Mesodermal cell (in vitro differentiated cells): ENCODE measurements around the gene CLCC1. TPM values are rescaled to one million over a fixed set of nuclear protein-coding genes. Genes with fewer than 3 reads are reported as not detected.
"Not testable (repeated sequence)": the region's sequence is repeated elsewhere in the genome, so short reads cannot be mapped to it uniquely, and the experiment has no call there.

ENCODE experiments used
- H3K27ac ChIP-seq: 2 replicates; pipeline ENCODE4 v1.7.0; 2013; ENCODE audit warnings: mild to moderate bottlenecking, low read depth, low read length, moderate library complexity; ENCODE audit not compliant: severe bottlenecking
- H3K36me3 ChIP-seq: 2 replicates; pipeline ENCODE4 v1.7.1; 2013; ENCODE audit warnings: mild to moderate bottlenecking, low read length, moderate library complexity; ENCODE audit not compliant: control insufficient read depth, insufficient read depth
- H3K4me1 ChIP-seq: one replicate; pipeline ENCODE4 v1.7.1; 2013; ENCODE audit warnings: mild to moderate bottlenecking, low read length; ENCODE audit not compliant: insufficient read depth, control insufficient read depth, poor library complexity, severe bottlenecking
- H3K4me3 ChIP-seq: 2 replicates; pipeline ENCODE4 v1.7.0; 2013; ENCODE audit warnings: low read length, control low read depth, mild to moderate bottlenecking; ENCODE audit not compliant: insufficient read depth, poor library complexity, severe bottlenecking; ENCODE audit errors: extremely low read depth
- H3K9me3 ChIP-seq: 2 replicates; pipeline ENCODE4 v1.7.1; 2013; ENCODE audit warnings: mild to moderate bottlenecking, low read length, moderate library complexity; ENCODE audit not compliant: control insufficient read depth
- WGBS, 2 experiments: methylation state at CpG; one replicate each; pipeline ENCODE4 v1.1.5; 2013; ENCODE audit warnings: missing lambda C conversion rate in 2 of 2; ENCODE audit not compliant: insufficient coverage in 2 of 2; 5-methylcytosine and 5-hydroxymethylcytosine counted together
- polyA plus RNA-seq, 2 experiments: library from polyadenylated mRNA; stranded (reverse); fragments of 50-300 nt; gene quantifications; one replicate each; pipeline ENCODE4 v1.2.3, GENCODE V29; 2013

The CLCC1 gene
- 15.3 TPM for polyA plus RNA-seq (2013, experiment 1 of 2)
- polyA plus RNA-seq (2013, experiment 2 of 2) = 15.0 TPM

DNA sequence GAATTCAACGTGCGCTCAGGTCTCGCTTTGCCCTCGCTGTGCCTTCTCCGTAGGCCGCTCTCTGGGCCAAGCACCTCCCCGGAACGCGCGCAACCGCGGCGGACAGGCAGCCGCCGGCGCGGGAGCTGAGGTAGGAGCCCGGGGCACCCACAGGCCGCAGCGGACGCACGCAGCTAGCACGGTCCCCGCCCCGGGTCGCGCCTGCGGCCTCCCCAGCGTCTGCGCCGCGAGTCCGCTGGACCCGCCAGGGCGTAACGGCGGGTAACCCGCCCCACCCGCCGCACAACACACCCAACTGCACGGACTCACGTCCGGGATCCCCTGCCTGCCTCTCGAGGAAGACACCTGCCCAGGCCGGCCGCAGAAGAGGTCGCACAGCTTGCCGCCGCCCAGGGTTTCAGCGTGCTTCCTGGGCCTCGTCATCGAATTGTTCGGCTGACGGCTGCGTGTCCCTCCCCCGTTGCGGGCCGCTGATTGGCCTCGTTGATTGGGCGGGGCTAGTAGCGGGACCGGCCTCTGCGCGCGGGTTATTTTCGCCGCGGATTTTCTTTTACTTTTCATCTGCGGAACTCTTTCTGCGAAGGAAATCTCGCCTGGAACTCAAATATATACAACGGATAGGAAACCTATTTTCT lies at the start of gene CLCC1:
Gene CLCC1, minus strand, starts transcription at position 433 of the 635 bp plus-strand sequence. CDS start 13,047 bp downstream, outside the sequence.
- H3K9me3 ChIP-seq = no peaks in the 10 kb centered on the region
- H3K27ac ChIP-seq = peak within 1 kb of the TSS; percentile 75
- H3K4me3 ChIP-seq = peak within 1 kb of the TSS; percentile 68
- H3K4me1 ChIP-seq = no peaks in the 10 kb centered on the region
- H3K36me3 ChIP-seq = peaks cover 11% of the 10 kb centered on the region
- 0% methylated on average over 52 to 65 of the region's 72 CpGs for WGBS, 2 experiments

DNA sequence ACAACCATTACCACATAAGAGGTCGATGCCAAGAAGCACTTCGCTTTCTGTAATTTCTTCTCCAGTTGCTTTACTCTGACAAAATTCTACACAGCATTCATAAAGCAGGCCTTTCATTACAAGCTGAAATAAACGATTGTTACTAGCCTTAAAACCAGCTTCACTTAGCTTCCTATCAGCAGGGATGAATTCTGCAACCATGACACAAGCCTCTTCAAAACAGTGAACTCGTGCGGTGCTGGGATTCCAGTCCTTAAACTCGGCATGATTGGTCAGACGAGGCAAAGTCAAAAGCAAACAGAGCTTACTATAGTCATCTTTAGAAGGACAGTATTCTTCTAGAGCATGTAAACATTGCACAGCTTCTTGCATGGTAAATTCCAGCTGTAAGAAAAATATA lies 48.1 kb upstream of the CLCC1 start:
- 87 to 91% methylated on average over 6 to 7 of the region's 7 CpGs for WGBS, 2 experiments
- Histone ChIP-seq H3K27ac (no peak overlapping the region), H3K36me3 (peaks cover 52% of the 10 kb centered on the region), H3K4me1 (no peaks in the 10 kb centered on the region), H3K4me3 (no peak overlapping the region), H3K9me3 (no peaks in the 10 kb centered on the region)

DNA sequence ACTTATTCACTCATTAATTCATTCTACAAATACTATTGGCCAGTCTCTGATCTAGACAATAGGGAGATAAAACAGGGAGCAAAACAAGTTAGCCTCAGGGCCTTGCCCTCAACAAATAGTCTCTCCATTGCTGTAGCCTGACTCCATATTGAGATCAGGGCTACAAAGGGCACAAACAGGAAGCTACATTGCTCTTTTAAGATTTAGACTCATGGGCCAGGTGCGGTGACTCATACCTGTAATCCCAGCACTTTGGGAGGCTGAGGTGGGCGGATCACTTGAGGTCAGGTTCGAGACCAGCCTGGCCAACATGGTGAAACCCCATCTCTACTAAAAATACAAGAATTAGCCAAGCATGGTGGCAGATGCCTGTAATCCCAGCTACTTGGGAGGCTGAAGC lies 33.3 kb upstream of the CLCC1 start:
- not testable (repeated sequence) for H3K4me1 ChIP-seq, H3K9me3 ChIP-seq, H3K4me3 ChIP-seq, H3K27ac ChIP-seq
- 100% methylated on average over 1 of the region's 3 CpGs for WGBS, 2 experiments
- peaks cover 65% of the 10 kb centered on the region for H3K36me3 ChIP-seq

- H3K36me3 ChIP-seq = peaks cover 56% of the 10 kb centered on the region
- no peak overlapping the region for H3K4me3 ChIP-seq
- 100% methylated on average over 2 of the region's 4 CpGs for WGBS, 2 experiments
- no peaks in the 10 kb centered on the region for H3K9me3 ChIP-seq
- H3K27ac ChIP-seq = no peak overlapping the region
- no peaks in the 10 kb centered on the region for H3K4me1 ChIP-seq
Measured at GRCh38 chr1:108983114-108983513, 19.8 kb upstream of the CLCC1 start.

GRCh38 chr1:108976658-108977057 lies 13.4 kb upstream of the CLCC1 start:
- H3K4me1 ChIP-seq = no peaks in the 10 kb centered on the region
- H3K4me3 ChIP-seq = no peak overlapping the region
- H3K27ac ChIP-seq = no peak overlapping the region
- H3K9me3 ChIP-seq = no peaks in the 10 kb centered on the region
- H3K36me3 ChIP-seq = peaks cover 72% of the 10 kb centered on the region
- WGBS, 2 experiments = 90 to 91% methylated on average over 3 to 4 of the region's 4 CpGs

DNA sequence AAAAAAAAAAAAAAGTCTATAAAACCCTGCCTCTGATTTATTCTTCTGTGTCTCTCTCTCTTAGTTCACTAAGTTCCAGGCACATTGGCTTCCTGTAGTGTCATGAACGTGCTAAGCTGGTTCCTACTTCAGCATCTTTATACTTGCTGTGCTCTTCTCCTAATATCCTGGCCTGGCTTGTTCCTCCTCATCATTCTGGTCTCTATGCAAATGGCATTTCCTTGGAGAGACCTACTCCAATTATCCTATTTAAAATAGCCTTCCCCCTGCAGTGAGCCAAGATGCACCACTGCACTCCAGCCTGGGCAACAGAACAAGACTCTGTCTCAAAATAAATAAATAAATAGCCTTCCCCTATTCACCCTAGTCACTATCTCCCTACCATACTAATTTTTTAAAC lies 9.7 kb upstream of the CLCC1 start:
- Histone ChIP-seq H3K9me3 (no peaks in the 10 kb centered on the region), H3K4me1 (no peaks in the 10 kb centered on the region), H3K4me3 (no peak overlapping the region), H3K27ac (no peak overlapping the region), H3K36me3 (peaks cover 65% of the 10 kb centered on the region)
- WGBS, 2 experiments = 92 to 94% methylated on average over 1 of the region's 1 CpG

GRCh38 chr1:108969346-108969745 lies 6.1 kb upstream of the CLCC1 start:
- H3K36me3 ChIP-seq = peaks cover 43% of the 10 kb centered on the region
- H3K9me3 ChIP-seq = no peaks in the 10 kb centered on the region
- H3K4me1 ChIP-seq = no peaks in the 10 kb centered on the region
- no peak overlapping the region for H3K27ac ChIP-seq
- no peak overlapping the region for H3K4me3 ChIP-seq

DNA sequence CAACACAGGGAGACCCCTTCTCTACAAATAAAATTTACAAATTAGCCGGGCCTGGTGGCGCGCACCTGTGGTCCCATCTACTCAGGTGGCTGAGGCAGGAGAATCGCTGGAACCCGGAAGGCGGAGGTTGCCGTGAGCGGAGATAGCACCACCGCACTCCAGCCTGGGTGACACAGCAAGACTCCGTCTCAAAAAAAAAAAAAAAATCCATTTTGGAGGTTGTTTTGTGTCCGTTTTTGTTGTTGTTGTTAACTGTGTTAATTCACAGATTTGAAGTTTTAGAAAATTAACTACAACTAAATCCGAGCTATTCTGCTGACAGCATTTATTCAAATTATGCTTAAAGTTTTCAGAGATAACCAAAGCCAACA lies 618 bp downstream of the CLCC1 start:
- peak overlapping the region; percentile 68 for H3K4me3 ChIP-seq
- H3K36me3 ChIP-seq = peaks cover 12% of the 10 kb centered on the region
- WGBS, 2 experiments = 34 to 35% methylated on average over 7 to 10 of the region's 12 CpGs
- H3K4me1 ChIP-seq = no peaks in the 10 kb centered on the region
- peak overlapping the region; percentile 75 for H3K27ac ChIP-seq
- H3K9me3 ChIP-seq = no peaks in the 10 kb centered on the region

GRCh38 chr1:108961752-108962486 lies 1.4 kb downstream of the CLCC1 start:
- 83 to 94% methylated on average over 9 to 12 of the region's 15 CpGs for WGBS, 2 experiments
- Histone ChIP-seq H3K27ac (no peak overlapping the region), H3K4me3 (peak overlapping the region; percentile 68)

GRCh38 chr1:108961198-108961597 lies 2.1 kb downstream of the CLCC1 start:
- Histone ChIP-seq H3K4me1 (no peaks in the 10 kb centered on the region), H3K4me3 (no peak overlapping the region), H3K9me3 (no peaks in the 10 kb centered on the region), H3K36me3 (peaks cover 12% of the 10 kb centered on the region), H3K27ac (no peak overlapping the region)
- WGBS, 2 experiments = 100% methylated on average over 4 to 5 of the region's 9 CpGs

More at GRCh38 chr1:108961752-108962486, 1.4 kb downstream of the CLCC1 start:
- Histone ChIP-seq H3K4me1 (no peaks in the 10 kb centered on the region), H3K36me3 (peaks cover 12% of the 10 kb centered on the region), H3K9me3 (no peaks in the 10 kb centered on the region)

GRCh38 chr1:108960719-108961118 lies 2.6 kb downstream of the CLCC1 start:
- 90 to 92% methylated on average over 3 to 4 of the region's 5 CpGs for WGBS, 2 experiments
- no peaks in the 10 kb centered on the region for H3K9me3 ChIP-seq
- H3K4me1 ChIP-seq = no peaks in the 10 kb centered on the region
- peaks cover 16% of the 10 kb centered on the region for H3K36me3 ChIP-seq
- H3K4me3 ChIP-seq = no peak overlapping the region
- no peak overlapping the region for H3K27ac ChIP-seq
